HG03135 (cell line): ENCODE data around the gene LIPE.

Source experiments
- ATAC-seq: cut with Tn5 transposase; IDR thresholded peaks from one replicate; pipeline ENCODE4 v1.9.1; 2021; ENCODE audit warnings: mild to moderate bottlenecking, moderate library complexity; ENCODE audit not compliant: unreplicated experiment

Gene LIPE

GRCh38 chr19:42388851-42389489, 38.2 kb downstream of the LIPE start:
- ATAC-seq, result no peak

GRCh38 chr19:42386974-42387707, 40.0 kb downstream of the LIPE start:
- no peak for ATAC-seq

- no peak for ATAC-seq
Observed at GRCh38 chr19:42380155-42380554, 47.0 kb downstream of the LIPE start.

- no peak for ATAC-seq
Observed at GRCh38 chr19:42378225-42379215, 48.7 kb downstream of the LIPE start.

- no peak for ATAC-seq
Observed at GRCh38 chr19:42376177-42376555, 51.0 kb downstream of the LIPE start.

- ATAC-seq, result no peak
Observed at GRCh38 chr19:42375415-42376176, 51.6 kb downstream of the LIPE start.

GRCh38 chr19:42374826-42375376, 52.3 kb downstream of the LIPE start:
- ATAC-seq, result no peak

- no peak for ATAC-seq
Observed at GRCh38 chr19:42370626-42371175, 56.5 kb downstream of the LIPE start.

- ATAC-seq, result no peak
Observed at GRCh38 chr19:42370068-42370520, 57.1 kb downstream of the LIPE start.

- ATAC-seq, result no peak
Observed at GRCh38 chr19:42369433-42370067, 57.6 kb downstream of the LIPE start.

GRCh38 chr19:42368765-42369164, 58.4 kb downstream of the LIPE start:
- ATAC-seq, result no peak

- no peak for ATAC-seq
Observed at GRCh38 chr19:42368360-42368759, 58.8 kb downstream of the LIPE start.

GRCh38 chr19:42367929-42368328, 59.3 kb downstream of the LIPE start:
- ATAC-seq, result no peak

GRCh38 chr19:42366673-42367072, 60.5 kb downstream of the LIPE start:
- ATAC-seq, result no peak

GRCh38 chr19:42363614-42364346, 63.4 kb downstream of the LIPE start:
- ATAC-seq, result no peak

GRCh38 chr19:42362891-42363440, 64.2 kb downstream of the LIPE start:
- no peak for ATAC-seq

- ATAC-seq, result no peak
Observed at GRCh38 chr19:42362342-42362741, 64.8 kb downstream of the LIPE start.

- ATAC-seq, result no peak
Observed at GRCh38 chr19:42361545-42361910, 65.7 kb downstream of the LIPE start.
